ENCODE data around the gene NUP188. TPM values are rescaled to one million over a fixed set of nuclear protein-coding genes. Genes with fewer than 3 reads are reported as not detected.

Gene NUP188
- total and polyA plus RNA-seq, 10 of the 15 experiments (the other 5 are each of a cell fraction or from before 2014, with no cell fraction given) = 1.4 to 73.7 (median 48.9) TPM

GRCh38 chr9:128916745-128917144 is 30.8 kb upstream of the NUP188 start:
- Histone ChIP-seq H3K4me1 (ENCODE audit: control insufficient read depth, insufficient read depth, low read length) (no peaks in the 10 kb centered on the region), H3K9ac (ENCODE audit: control insufficient read depth, insufficient read depth, low read length) (no peak overlapping the region), H4K20me1 (ENCODE audit: control insufficient read depth, insufficient read depth) (no peaks in the 10 kb centered on the region), H3K36me3 (ENCODE audit: control insufficient read depth in 2 of 2, insufficient read depth in 2 of 2, low read length in 1 of 2) (peaks cover 3 to 8% of the 10 kb centered on the region in 2 experiments; a peak in 3 of 4 replicates), H2AFZ (ENCODE audit: control insufficient read depth, low read depth, low read length) (no peak overlapping the region), H3K79me2 (ENCODE audit: control insufficient read depth, insufficient read depth, low read length) (no peaks in the 10 kb centered on the region), H3K9me3 (replicated peaks; ENCODE audit: control insufficient read depth, insufficient read depth, low read length) (no peaks in the 10 kb centered on the region), H3K4me2 (ENCODE audit: control insufficient read depth, insufficient read depth) (no peak overlapping the region), H3K27me3 (replicated peaks in 1 of 2; ENCODE audit: control insufficient read depth in 2 of 2, insufficient read depth in 2 of 2, low read length in 1 of 2) (no peaks in the 10 kb centered on the region), H3K4me3 (no peak overlapping the region), H3K27ac (ENCODE audit: control insufficient read depth, insufficient read depth) (no peak overlapping the region)
- ChIA-PET SMC1A (ENCODE audit: uncharacterized antibody, unreplicated experiment) (no interaction called here), POLR2A (no interaction called here), CTCF (no interaction called here), RAD21 (ENCODE audit: unreplicated experiment) (no interaction called here)
- intact Hi-C loops (cut with micrococcal nuclease; ENCODE audit: unreplicated experiment) (no loop called here), in situ Hi-C loops (cut with MboI) (no loop called here)
- no TSS peak for BruUV-seq (replicated peaks)
- FAIRE-seq = no peak
- no peak for ATAC-seq
- no peak for DNase-seq (ENCODE audit: low read depth, low spot score)
- 95% methylated on average over 11 of the region's 11 CpGs for WGBS (ENCODE audit: insufficient coverage, insufficient replicate concordance, low lambda C conversion rate, missing lambda C conversion rate)
- TF ChIP-seq SUPT20H (IDR thresholded peaks at IDR 0.05; ENCODE audit: borderline replicate concordance, control insufficient read depth, low read depth, low read length) (no peak), CTCF (IDR thresholded peaks at IDR 0.05 in 2 of 3, conservative IDR thresholded peaks at IDR 0.05 in 1 of 3; ENCODE audit: control insufficient read depth in 2 of 3, extremely low read depth in 1 of 3, insufficient read depth in 1 of 3, low read depth in 3 of 3, low read length in 3 of 3) (no peak), EGR1 (IDR thresholded peaks at IDR 0.05; ENCODE audit: borderline replicate concordance in 1 of 2, low read depth in 2 of 2, low read length in 2 of 2) (no peak), ZBTB4 (CRISPR knock-in tag; IDR thresholded peaks at IDR 0.05) (no peak), NFXL1 (IDR thresholded peaks at IDR 0.05; ENCODE audit: borderline replicate concordance) (no peak), BRCA1 (IDR thresholded peaks at IDR 0.05; ENCODE audit: low read depth, low read length) (no peak), REST (IDR thresholded peaks at IDR 0.05; ENCODE audit: low read depth, low read length) (no peak), TAF1 (IDR thresholded peaks at IDR 0.05; ENCODE audit: borderline replicate concordance, low read depth, low read length) (no peak), RCOR1 (conservative IDR thresholded peaks at IDR 0.05; ENCODE audit: low read depth, low read length) (no peak), ATF7 (IDR thresholded peaks at IDR 0.05; ENCODE audit: low read depth) (no peak), RFX5 (IDR thresholded peaks at IDR 0.05; ENCODE audit: low read depth, low read length) (no peak), CEBPB (IDR thresholded peaks at IDR 0.05; ENCODE audit: borderline replicate concordance in 1 of 2, low read depth in 2 of 2, low read length in 2 of 2) (no peak), SUZ12 (IDR thresholded peaks at IDR 0.05; ENCODE audit: unreplicated experiment) (no peak), MTA3 (IDR thresholded peaks at IDR 0.05; ENCODE audit: borderline replicate concordance, low read length) (no peak)

Data from GM12878 (cell line).